Spinal cord (tissue), 10 donors: ENCODE data around the gene IVL. TPM values are rescaled to one million over a fixed set of nuclear protein-coding genes. Genes with fewer than 3 reads are reported as not detected.

Source experiments
- DNase-seq, 6 donors: peaks; one replicate each; pipeline versions ENCODE4 v3.0.0 to v3.0.0-alpha.2; 2013 to 2015; ENCODE audit warnings: low spot score in 6 of 6, low read depth in 4 of 6
- H3K27ac ChIP-seq: one replicate; pipeline ENCODE4 v1.5.1; 2013; ENCODE audit warnings: low read depth, low read length, control low read depth
- H3K27me3 ChIP-seq: one replicate; pipeline ENCODE4 v1.6.1; 2013; ENCODE audit warnings: low read length; ENCODE audit not compliant: control insufficient read depth, insufficient read depth
- H3K36me3 ChIP-seq: one replicate; pipeline ENCODE4 v1.6.1; 2013; ENCODE audit warnings: low read length; ENCODE audit not compliant: control insufficient read depth, insufficient read depth
- H3K4me1 ChIP-seq: one replicate; pipeline ENCODE4 v1.6.1; 2013; ENCODE audit warnings: low read length; ENCODE audit not compliant: control insufficient read depth, insufficient read depth
- H3K4me3 ChIP-seq: one replicate; pipeline ENCODE4 v1.5.1; 2013; ENCODE audit warnings: low read depth, low read length, control low read depth
- H3K9me3 ChIP-seq: one replicate; pipeline ENCODE4 v1.6.1; 2013; ENCODE audit warnings: low read length; ENCODE audit not compliant: control insufficient read depth, insufficient read depth
- WGBS: methylation state at CpG from one replicate; pipeline ENCODE4 v1.1.5; 2013; ENCODE audit warnings: missing lambda C conversion rate; ENCODE audit not compliant: insufficient coverage; 5-methylcytosine and 5-hydroxymethylcytosine counted together
- polyA plus RNA-seq, 2 donors: library from polyadenylated mRNA; unstranded; fragments of 120-200 nt; gene quantifications; one replicate each; pipeline ENCODE4 v1.2.1, GENCODE V29; 2013; ENCODE audit not compliant: insufficient read length in 2 of 2
- total RNA-seq, 2 donors: library from RNA; depleted of rRNA in 1 of 2; stranded (reverse); fragments of 120-200 nt in 1 of 2; fragments of >200 nt in 1 of 2; gene quantifications; one replicate each; pipeline versions ENCODE4 v1.2.3 to v1.2.4, GENCODE V29; 2013 to 2014
- donor health status: healthy.

Gene IVL
- total and polyA plus RNA-seq, 4 donors = not detected

- H3K27me3 ChIP-seq = no peaks in the 10 kb centered on the region
- no peak overlapping the region for H3K4me3 ChIP-seq
- H3K36me3 ChIP-seq = no peaks in the 10 kb centered on the region
- no peak overlapping the region for H3K27ac ChIP-seq
- H3K4me1 ChIP-seq = no peaks in the 10 kb centered on the region
- DNase-seq = no peak
- H3K9me3 ChIP-seq = no peaks in the 10 kb centered on the region
- 83% methylated on average over 7 of the region's 8 CpGs for WGBS
Observed at GRCh38 chr1:152886758-152887409, 21.5 kb upstream of the IVL start.

GRCh38 chr1:152888126-152888525 lies 20.2 kb upstream of the IVL start:
- WGBS = no CpG with 5 or more reads among the region's 1 CpG
- Histone ChIP-seq H3K9me3 (no peaks in the 10 kb centered on the region), H3K4me3 (no peak overlapping the region), H3K4me1 (no peaks in the 10 kb centered on the region), H3K27ac (no peak overlapping the region), H3K36me3 (no peaks in the 10 kb centered on the region), H3K27me3 (no peaks in the 10 kb centered on the region)
- no peak for DNase-seq

DNA sequence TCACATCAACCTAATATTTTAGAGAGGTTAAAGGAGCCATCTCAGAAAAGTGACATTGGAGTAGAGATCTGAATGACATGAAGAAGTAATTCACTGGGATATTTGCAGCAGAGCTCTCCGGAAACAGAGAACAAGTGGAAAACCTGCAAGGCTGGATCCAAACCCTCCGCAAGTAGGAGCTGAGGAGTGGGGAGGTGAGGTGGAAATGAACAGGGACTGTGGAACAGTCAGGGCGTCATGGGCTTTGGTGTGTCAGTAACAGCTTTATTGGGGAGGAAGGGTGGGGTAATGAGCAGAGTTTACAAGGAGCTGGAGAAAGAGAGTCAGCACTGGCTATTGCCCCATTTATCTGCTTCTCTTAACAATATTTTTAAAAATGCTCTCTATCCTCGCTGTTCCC lies 9.3 kb upstream of the IVL start:
- no peak for DNase-seq
- H3K4me3 ChIP-seq = no peak overlapping the region
- H3K27me3 ChIP-seq = no peaks in the 10 kb centered on the region
- no peaks in the 10 kb centered on the region for H3K4me1 ChIP-seq
- no peaks in the 10 kb centered on the region for H3K9me3 ChIP-seq
- H3K27ac ChIP-seq = no peak overlapping the region
- H3K36me3 ChIP-seq = no peaks in the 10 kb centered on the region
- 85% methylated on average over 4 of the region's 4 CpGs for WGBS

- WGBS = 83% methylated on average over 1 of the region's 2 CpGs
- Histone ChIP-seq H3K4me1 (no peaks in the 10 kb centered on the region), H3K36me3 (no peaks in the 10 kb centered on the region), H3K27ac (no peak overlapping the region), H3K4me3 (no peak overlapping the region), H3K9me3 (no peaks in the 10 kb centered on the region), H3K27me3 (no peaks in the 10 kb centered on the region)
- DNase-seq = no peak
Observed at GRCh38 chr1:152899883-152900282, 8.5 kb upstream of the IVL start.

DNA sequence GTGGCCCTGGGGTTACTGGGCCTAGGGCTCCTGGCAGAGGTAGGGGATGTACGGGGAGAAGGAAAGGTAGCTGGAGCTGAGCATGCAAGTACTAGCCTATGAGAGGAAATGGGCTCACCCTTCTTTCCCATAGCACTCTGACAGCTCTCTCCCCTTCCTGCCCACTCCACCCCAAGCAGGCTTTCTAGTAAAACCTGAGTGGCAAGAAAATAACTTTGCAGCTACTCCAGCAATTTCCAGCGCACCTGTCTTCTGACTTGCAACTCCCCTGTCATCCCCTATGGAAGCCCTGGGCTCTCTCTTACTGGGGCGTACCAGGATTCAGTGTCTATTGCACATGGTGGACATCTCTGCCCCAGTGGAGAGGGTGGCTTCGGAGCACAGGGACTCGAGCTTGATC lies 6.7 kb upstream of the IVL start:
- Histone ChIP-seq H3K4me3 (no peak overlapping the region), H3K36me3 (no peaks in the 10 kb centered on the region), H3K9me3 (no peaks in the 10 kb centered on the region), H3K27me3 (no peaks in the 10 kb centered on the region), H3K4me1 (no peaks in the 10 kb centered on the region), H3K27ac (no peak overlapping the region)
- 91% methylated on average over 3 of the region's 5 CpGs for WGBS
- no peak for DNase-seq

- no peak for DNase-seq
- no CpG with 5 or more reads among the region's 4 CpGs for WGBS
- no peaks in the 10 kb centered on the region for H3K36me3 ChIP-seq
- H3K9me3 ChIP-seq = no peaks in the 10 kb centered on the region
- H3K27ac ChIP-seq = no peak overlapping the region
- H3K27me3 ChIP-seq = no peaks in the 10 kb centered on the region
- H3K4me3 ChIP-seq = no peak overlapping the region
- no peaks in the 10 kb centered on the region for H3K4me1 ChIP-seq
Observed at GRCh38 chr1:152902636-152903035, 5.7 kb upstream of the IVL start.

DNA sequence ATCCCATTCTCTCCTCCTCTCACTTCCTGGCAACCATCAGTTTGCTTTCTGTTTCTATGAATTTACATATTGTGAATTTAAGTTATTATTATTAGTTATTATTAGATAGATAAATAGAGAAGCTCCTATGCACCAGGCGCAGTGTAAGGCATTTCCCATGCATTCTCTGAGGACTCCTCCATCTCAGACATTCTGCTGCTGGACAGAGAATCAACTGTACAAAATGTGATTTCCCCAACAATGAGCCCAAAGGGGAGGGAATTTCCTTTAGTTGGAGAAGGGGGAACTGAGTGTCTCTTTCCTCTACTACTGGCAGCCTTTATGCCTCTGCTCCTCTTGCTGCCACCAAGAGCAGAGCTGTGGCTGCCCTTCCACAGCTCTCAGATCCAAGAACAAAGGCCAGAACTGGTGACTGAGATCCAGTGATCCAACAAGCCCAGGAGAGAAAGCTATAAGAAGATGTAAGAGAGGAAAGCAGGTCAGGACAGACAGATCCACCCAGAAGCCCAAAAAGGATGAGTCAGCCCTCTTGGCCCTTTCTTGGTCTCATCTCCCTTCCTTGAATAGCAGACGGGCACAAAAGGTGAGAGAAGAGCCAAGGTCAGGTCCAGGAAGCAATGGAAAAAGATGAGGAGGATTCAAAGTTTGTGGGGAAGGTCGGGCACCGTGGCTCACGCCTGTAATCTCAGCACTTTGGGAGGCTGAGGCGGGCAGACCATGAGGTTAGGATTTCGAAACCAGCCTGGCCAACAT lies 3.5 kb upstream of the IVL start:
- no peaks in the 10 kb centered on the region for H3K36me3 ChIP-seq
- no peak for DNase-seq
- no peaks in the 10 kb centered on the region for H3K4me1 ChIP-seq
- no peak overlapping the region for H3K27ac ChIP-seq
- 85% methylated on average over 3 of the region's 7 CpGs for WGBS
- H3K9me3 ChIP-seq = no peaks in the 10 kb centered on the region
- no peak overlapping the region for H3K4me3 ChIP-seq
- no peaks in the 10 kb centered on the region for H3K27me3 ChIP-seq

DNA sequence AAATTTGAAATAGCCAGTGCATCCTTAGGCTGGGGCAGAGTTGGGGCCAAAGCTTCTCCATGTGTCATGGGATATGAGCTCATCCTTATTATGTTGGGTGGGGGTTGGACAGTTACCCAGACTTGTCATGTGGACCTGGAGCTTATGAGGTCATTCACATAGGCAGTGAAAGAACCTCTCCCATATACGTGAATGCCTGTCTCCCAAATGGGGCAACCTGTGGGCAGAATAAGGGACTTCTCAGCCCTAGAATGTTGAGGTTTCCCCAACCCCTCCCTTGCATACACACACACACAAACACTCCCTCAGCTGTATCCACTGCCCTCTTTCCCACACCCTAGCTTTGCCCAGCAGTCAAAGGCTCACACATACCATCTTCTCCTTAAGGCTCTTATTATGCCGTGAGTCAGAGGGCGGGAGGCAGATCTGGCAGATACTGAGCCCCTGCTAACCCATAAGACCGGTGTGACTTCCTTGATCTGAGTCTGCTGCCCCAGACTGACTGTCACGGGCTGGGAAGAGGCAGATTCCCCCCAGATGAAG lies 2.3 kb upstream of the IVL start:
- Histone ChIP-seq H3K4me3 (no peak overlapping the region), H3K27me3 (peaks cover 2% of the 10 kb centered on the region), H3K36me3 (no peaks in the 10 kb centered on the region), H3K4me1 (no peaks in the 10 kb centered on the region), H3K27ac (no peak overlapping the region), H3K9me3 (no peaks in the 10 kb centered on the region)
- DNase-seq = no peak
- WGBS = 75% methylated on average over 5 of the region's 5 CpGs

DNA sequence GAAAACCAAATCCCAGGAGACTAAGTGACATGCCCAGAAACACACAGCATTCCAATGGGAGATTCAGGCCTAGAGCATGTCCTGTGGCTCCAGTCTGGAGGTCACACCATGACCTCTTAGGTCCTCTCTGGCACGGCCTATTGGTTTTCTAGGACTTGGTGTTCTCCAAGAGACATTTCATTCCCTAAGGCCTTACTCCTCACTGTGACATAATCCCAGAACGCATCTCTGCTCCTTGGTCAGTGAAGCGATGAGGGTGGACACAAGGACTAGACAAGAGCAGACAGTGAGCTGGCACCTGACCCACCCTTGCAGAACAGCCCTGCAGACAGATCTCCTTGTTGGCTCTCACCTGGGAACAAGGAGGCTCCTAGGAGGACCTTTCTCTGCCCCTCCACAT lies 860 bp downstream of the IVL start:
- 100% methylated on average over 1 of the region's 3 CpGs for WGBS
- Histone ChIP-seq H3K27ac (no peak overlapping the region), H3K4me1 (no peaks in the 10 kb centered on the region), H3K9me3 (no peaks in the 10 kb centered on the region), H3K4me3 (no peak overlapping the region), H3K36me3 (no peaks in the 10 kb centered on the region), H3K27me3 (peaks cover 2% of the 10 kb centered on the region)
- DNase-seq = no peak

DNA sequence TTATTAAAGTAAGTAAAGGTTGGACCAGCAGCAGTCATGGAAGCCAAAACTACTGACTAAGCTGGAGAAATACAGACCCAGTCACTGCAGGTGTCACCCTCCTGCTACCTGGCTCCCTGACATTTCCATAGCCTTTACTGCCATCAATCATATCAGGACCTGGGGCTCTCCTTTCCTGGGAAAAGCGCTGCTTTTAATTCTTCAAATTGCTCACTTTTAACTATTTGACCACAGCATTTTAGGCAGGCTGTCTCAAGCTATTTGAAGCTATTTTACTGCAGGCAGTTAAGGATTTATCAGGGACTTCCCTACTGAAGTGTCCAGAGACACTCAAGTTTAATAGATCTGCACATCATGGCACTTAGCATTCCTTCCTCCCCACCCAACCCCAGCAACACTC lies 4.1 kb downstream of the IVL start:
- no peak for DNase-seq
- H3K4me1 ChIP-seq = no peaks in the 10 kb centered on the region
- H3K9me3 ChIP-seq = no peaks in the 10 kb centered on the region
- WGBS = 80% methylated on average over 1 of the region's 1 CpG
- H3K27me3 ChIP-seq = peaks cover 2% of the 10 kb centered on the region
- no peak overlapping the region for H3K4me3 ChIP-seq
- no peak overlapping the region for H3K27ac ChIP-seq
- no peaks in the 10 kb centered on the region for H3K36me3 ChIP-seq
